Retina (tissue), 1 donor: ENCODE results near the gene KIF5B.
"Not testable (repeated sequence)": the region's sequence is repeated elsewhere in the genome, so short reads cannot be mapped to it uniquely, and the experiment has no call there.

Experiments
- DNase-seq: peaks from one replicate; pipeline ENCODE4 v3.0.0-alpha.2; 2016

Gene KIF5B

DNA sequence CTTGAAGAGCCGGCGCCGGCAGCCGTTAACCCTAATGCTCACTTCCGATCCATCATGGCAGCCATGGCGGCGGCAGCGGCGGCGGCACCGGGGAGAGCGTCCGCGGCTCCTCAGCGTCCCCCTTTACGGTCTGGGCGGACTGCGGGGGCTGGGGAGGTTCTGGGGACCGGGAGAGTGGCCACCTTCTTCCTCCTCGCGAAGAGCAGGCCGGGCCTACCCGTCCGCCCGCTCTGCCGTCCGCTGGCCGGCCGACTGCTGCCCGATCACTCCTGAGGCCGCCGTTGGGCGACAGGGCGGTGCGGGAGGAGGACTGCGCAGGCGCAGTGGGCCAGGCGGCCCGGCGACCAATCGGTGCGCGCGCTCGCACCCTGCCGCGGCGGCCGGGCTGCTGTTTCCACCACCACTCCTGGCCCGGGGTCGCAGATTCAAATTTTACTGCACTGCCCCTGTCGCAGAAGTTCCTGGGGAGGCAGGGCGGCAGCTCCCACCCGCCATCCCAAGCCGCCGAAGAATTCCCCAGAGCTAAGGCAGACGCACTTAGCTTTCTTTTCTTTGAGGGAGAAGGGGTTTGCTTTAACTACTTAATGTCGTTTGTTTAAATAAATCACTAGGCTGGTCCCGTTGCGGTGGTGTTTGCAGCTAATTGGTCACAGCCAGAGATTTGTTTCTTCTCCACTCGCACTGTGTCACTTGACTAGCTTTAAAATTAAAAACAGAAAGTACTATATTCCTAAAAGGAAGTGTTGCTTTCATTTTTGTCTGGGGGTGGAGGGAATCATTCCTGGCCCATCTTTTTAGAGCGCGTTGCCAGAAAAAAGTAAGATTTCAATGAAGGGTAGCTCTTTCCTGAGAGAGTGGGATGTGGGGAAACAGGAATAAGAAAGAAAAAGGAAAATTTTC, at the start of gene KIF5B:
KIF5B (minus strand) TSS at position 290 of the 900 bp plus-strand sequence. CDS start 452 bp downstream, outside the sequence.
- DNase-seq: peak; percentile 99

DNA sequence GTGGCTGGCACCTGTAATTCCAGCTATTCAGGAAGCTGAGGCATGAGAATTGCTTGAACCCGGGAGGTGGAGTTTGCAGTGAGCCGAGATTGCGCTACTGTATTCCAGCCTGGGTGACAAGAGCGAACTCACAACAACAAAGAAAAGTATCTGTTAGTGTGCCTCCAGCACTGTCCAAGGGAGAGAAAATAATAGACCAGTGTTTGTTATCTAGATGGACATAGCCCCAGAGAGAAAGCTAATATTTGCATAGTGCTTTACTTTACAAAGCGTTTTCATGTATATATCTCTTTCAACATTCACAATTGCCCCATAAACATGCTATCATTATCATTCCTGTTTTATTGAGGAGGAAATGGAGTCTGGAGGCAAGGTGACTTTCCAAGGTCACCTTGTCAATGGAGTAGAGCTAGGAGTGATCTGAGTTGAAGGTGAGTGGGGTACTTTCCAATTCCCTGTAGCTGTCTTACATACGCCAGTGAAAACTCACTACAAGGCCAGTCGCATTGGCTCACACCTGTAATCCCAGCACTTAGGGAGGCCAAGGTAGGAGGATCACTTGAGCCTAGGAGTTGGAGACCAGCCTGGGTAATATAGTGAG, 49.7 kb upstream of the KIF5B start:
- DNase-seq: no peak

- no peak for DNase-seq
Measured at GRCh38 chr10:32104622-32105509, 48.6 kb upstream of the KIF5B start.

DNA sequence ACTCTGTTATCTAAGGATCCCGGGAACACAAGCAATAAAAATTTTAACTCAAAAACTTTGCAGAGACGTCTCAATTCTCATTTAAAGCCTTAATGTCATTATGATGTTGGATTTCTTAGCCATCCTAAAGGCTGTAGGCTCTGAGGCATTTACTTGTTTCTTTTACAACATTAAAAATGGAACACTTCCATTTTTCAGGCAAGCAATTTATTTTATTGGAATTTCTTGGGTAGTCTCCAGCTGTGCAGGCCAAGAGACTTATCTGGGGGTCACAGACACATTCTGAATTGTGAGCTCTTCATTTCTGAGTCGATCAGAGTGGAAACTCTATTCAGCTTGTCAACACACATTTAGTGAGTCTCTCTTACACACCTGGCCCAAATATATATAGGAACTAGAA, 48.0 kb upstream of the KIF5B start:
- no peak for DNase-seq

DNA sequence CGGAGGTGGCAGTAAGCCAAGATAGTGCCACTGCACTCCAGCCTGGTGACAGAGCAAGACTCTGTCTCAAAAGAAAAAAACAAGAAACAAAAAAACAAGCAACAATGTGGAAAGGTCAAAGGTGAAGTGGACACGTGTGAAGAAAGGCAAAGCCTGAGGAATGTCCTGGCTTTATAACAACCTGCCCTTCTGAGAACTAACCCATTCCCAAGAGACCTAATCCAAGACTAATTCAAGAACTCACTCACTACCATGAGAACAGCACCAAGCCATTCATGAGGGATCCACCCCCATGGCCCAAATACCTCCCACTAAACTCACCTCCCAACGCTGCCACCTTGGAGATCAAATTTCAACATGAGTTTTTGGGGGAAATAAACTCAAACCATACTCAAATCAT, 47.5 kb upstream of the KIF5B start:
- DNase-seq: no peak

DNA sequence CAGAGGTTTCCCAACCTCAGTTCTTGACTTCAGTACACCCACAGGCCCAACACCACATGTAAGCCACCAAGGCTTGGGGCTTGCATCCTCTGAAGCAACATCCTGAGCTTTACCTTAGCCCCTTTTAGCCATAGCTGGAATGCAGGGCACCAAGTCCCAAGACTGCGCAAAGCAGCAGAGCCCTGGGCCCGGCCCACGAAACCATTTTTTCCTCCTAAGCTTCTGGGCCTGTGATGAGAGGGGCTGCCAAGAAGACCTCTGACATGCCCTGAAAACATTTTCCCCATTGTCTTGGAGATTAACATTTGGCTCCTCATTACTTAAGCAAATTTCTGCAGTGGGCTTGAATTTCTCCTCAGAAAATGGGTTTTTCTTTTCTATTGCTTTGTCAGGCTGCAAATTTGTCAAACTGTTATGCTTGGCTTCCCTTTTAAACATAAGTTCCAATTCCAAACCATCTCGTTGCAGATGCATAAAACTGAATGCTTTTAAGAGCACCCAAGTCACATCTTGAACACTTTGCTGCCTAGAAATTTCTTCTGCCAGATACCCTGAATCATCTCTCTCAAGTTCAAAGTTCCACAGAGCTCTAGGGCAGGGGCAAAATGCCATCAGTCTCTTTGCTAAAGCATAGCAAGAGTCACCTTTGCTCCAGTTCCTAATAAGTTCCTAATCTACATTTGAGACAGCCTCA, 42.5 kb upstream of the KIF5B start:
- not testable (repeated sequence) for DNase-seq

GRCh38 chr10:32095116-32095733, 39.0 kb upstream of the KIF5B start:
- no peak for DNase-seq

- DNase-seq: no peak
Measured at GRCh38 chr10:32093650-32094049, 37.4 kb upstream of the KIF5B start.

DNA sequence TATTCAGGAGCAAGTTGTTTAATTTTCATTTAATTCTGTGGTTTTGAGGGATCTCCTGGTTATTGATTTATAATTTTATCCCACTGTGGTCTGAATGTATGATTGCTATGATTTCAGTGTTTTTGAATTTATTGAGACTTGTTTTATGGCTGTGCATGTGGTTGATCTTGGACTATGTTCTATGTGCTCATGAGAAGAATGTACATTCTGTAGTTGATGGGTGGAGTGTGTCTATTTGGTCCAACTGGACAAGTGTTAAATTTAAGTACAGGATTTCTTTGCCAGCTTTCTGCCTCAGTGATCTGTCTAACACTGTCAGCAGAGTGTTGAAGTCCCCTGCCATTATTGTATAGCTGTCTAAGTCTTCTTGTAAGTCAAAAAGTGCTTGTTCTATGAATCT, 34.8 kb upstream of the KIF5B start:
- no peak for DNase-seq

- no peak for DNase-seq
Measured at GRCh38 chr10:32084185-32084851, 28.1 kb upstream of the KIF5B start.

GRCh38 chr10:32077896-32078485, 21.8 kb upstream of the KIF5B start:
- no peak for DNase-seq

DNA sequence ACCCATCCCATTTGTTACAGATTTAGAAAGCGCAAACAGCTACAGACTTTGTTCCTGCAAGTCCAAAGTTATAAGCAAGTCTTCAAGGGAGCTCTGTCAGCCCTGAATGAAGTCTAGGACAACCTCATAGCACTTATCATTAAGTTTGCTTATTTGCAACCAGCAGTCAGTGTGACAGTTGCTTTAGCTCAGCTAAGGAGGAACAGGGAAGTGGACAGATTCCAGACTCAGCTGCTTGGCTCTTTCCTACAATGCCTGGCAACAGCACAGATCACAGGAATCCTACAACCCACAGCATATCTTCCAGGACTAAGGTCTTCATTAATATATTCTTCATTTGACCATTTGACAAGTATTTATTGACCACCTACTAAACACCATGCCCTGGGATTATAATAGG, 17.4 kb upstream of the KIF5B start:
- no peak for DNase-seq

DNA sequence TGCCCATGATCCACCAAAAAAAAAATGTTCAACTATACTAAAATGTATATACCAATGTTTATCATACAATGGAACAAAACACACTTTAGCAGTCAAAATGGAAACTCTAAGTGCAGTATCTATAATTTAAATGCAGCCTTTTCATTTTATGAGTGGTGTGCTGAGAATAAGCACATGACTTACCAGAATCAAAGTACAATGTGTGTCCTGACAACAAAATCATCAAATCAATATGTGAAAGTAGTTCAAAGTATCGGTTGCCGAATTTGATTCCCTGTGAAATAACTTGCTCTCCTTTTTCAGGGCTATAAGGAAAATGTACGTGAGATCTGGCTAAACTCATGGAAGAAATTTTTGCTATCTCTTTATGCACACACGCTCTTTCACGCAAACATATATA, 16.9 kb upstream of the KIF5B start:
- DNase-seq: no peak

DNA sequence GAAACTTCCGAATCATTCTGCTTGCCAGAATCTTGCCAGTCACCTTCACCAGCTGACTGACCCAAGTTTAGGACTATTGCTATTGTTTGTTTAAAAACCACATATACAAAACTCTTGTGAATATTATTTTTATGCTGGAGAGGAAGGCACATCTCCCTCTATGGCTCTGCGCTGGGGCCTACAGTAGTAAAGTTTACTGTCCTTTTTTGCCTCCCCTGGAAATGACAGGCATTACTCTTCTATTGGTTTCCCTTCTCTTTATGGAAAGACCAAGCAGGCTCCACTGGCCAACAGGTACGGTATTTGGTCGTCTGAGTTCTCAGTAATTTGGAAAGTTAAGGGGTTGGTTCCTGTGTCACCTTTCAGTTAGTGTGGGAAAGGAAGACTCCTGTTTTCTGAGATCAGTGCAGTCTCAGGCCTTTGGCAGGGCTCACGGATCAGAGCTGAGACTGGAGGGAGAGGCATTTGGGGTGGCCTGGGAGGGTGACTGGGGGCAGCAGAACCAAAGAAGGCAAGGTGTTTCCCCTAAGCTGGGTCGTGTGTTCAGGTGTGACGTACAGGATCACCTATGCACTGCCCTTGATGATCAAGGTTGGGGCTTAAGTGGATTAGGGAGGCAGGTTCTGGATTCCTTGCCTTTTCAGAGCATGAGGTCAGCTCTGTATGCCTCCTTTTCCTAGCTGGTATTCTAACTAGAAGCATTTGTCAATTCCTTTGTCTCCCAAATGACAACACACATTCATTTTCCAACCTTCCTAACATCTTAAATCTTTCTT, 16.0 kb upstream of the KIF5B start:
- no peak for DNase-seq

GRCh38 chr10:32070645-32071044, 14.4 kb upstream of the KIF5B start:
- no peak for DNase-seq

GRCh38 chr10:32068569-32068968, 12.3 kb upstream of the KIF5B start:
- no peak for DNase-seq

- not testable (repeated sequence) for DNase-seq
Measured at GRCh38 chr10:32067931-32068330, 11.7 kb upstream of the KIF5B start.

- no peak for DNase-seq
Measured at GRCh38 chr10:32065856-32066255, 9.6 kb upstream of the KIF5B start.

DNA sequence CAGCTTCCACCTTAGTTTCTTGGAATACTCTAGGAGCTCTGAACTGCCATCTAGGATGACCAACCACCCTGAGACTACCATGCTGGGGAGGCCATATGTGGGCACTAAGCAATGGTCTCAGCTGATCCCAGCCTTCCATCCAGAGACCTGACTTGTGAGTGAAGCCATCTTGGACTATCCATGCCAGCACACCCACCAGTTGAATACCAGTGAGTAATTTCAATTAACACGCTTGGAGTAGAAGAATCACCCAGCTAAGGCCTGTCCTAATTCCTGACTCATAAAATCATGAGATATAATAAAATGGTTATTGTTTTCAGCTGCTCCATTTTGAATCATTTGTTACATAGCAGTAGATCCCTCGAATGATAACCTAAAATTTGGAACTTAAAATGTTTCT, 5.2 kb upstream of the KIF5B start:
- DNase-seq: no peak

GRCh38 chr10:32060347-32060746, 4.1 kb upstream of the KIF5B start:
- no peak for DNase-seq
